Uterus (tissue), 4 donors: ENCODE results near the gene PRELP. TPM values are rescaled to one million over a fixed set of nuclear protein-coding genes. Genes with fewer than 3 reads are reported as not detected.

Experiments
- DNase-seq, 2 donors: peaks; one replicate each; pipeline ENCODE4 v3.0.0-alpha.2; 2019 to 2020
- H3K27ac ChIP-seq, 2 donors: fragments of 200-600 bp; sonication (generic); 1 replicate in 1 of 2; 2 replicates in 1 of 2; pipeline ENCODE4 v1.5.1; 2016 to 2018
- H3K27me3 ChIP-seq, 2 donors: fragments of 200-600 bp; sonication (generic); one replicate each; pipeline ENCODE4 v1.5.1; 2018 to 2019; ENCODE audit warnings: control low read depth in 1 of 2
- H3K36me3 ChIP-seq, 2 donors: fragments of 200-600 bp; sonication (generic); one replicate each; pipeline ENCODE4 v1.5.1; 2019; ENCODE audit warnings: control low read depth in 1 of 2
- H3K4me1 ChIP-seq, 2 donors: fragments of 200-600 bp; sonication (generic); one replicate each; pipeline ENCODE4 v1.5.1; 2018 to 2019; ENCODE audit warnings: control low read depth in 1 of 2
- H3K4me3 ChIP-seq, 2 donors: fragments of 200-600 bp; sonication (generic); 1 replicate in 1 of 2; 2 replicates in 1 of 2; pipeline ENCODE4 v1.5.1; 2018 to 2019; ENCODE audit warnings: mild to moderate bottlenecking in 1 of 2
- H3K9me3 ChIP-seq, 2 donors: fragments of 200-600 bp; sonication (generic); one replicate each; pipeline ENCODE4 v1.5.1; 2019; ENCODE audit warnings: control low read depth in 1 of 2
- POLR2A ChIP-seq, 2 donors: fragments of 450-650 bp; IDR thresholded peaks; one replicate each; pipeline ENCODE4 v1.6.1; 2016; ENCODE audit warnings: antibody characterized with exemption in 2 of 2, mild to moderate bottlenecking in 1 of 2, moderate library complexity in 1 of 2
- intact Hi-C: fragments of 100-400 bp; cut with DNase I; formaldehyde crosslinking; loops from one replicate; pipeline ENCODE4 v1.15.1; 2023; ENCODE audit warnings: low total_unique reads
- total RNA-seq, 4 donors: library from RNA; depleted of rRNA in 3 of 4; stranded (reverse); fragments of >200 nt in 3 of 4; gene quantifications; one replicate each; pipeline versions ENCODE4 v1.1.0 to v1.2.4, GENCODE V29; 2014 to 2023
- TF ChIP-seq, protein P1 (sequence below), 4 experiments: fragments of 200-600 bp in 2 of 4; fragments of 450-650 bp in 2 of 4; sonication (generic) in 2 of 4; IDR thresholded peaks; one replicate each; pipeline ENCODE4 v1.5.1; 2016 to 2019; ENCODE audit warnings: antibody characterized with exemption in 4 of 4, mild to moderate bottlenecking in 2 of 4, moderate library complexity in 1 of 4
- donor health status: DM: yes; HTN: yes; CAD: no.

The PRELP gene
- total RNA-seq, 4 donors from 2014 or later, result 6.2 to 117 (median 56.6) TPM

DNA sequence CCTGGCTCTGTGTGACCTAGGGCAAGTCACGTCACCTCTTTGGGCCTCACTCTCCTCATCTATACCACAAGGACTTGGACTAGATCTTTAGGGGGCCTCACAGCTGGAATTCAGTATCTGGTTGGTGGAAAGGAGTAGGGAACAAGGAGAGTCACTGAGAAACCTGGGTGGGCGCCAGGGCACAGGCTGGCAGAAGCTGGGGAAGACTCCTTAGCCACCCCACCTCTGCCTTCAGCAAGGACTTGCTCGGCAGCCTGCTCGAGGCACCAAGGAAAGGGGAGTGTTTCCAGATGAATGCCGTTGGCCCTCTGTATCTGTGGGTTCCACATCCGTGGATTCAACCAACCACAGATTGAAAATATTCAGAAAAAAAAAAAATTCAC, 17.1 kb downstream of the PRELP start:
- intact Hi-C loops, result no loop called here
- H3K4me3 ChIP-seq, result no peak overlapping the region
- H3K27me3 ChIP-seq, result no peaks in the 10 kb centered on the region
- no peaks in the 10 kb centered on the region for H3K36me3 ChIP-seq
- TF ChIP-seq, protein P1, sequence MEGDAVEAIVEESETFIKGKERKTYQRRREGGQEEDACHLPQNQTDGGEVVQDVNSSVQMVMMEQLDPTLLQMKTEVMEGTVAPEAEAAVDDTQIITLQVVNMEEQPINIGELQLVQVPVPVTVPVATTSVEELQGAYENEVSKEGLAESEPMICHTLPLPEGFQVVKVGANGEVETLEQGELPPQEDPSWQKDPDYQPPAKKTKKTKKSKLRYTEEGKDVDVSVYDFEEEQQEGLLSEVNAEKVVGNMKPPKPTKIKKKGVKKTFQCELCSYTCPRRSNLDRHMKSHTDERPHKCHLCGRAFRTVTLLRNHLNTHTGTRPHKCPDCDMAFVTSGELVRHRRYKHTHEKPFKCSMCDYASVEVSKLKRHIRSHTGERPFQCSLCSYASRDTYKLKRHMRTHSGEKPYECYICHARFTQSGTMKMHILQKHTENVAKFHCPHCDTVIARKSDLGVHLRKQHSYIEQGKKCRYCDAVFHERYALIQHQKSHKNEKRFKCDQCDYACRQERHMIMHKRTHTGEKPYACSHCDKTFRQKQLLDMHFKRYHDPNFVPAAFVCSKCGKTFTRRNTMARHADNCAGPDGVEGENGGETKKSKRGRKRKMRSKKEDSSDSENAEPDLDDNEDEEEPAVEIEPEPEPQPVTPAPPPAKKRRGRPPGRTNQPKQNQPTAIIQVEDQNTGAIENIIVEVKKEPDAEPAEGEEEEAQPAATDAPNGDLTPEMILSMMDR (IDR thresholded peaks at IDR 0.05), result no peak
- TF ChIP-seq POLR2A (IDR thresholded peaks at IDR 0.05), result no peak
- DNase-seq, result peak in 1 of 2 donors; percentile 42
- no peaks in the 10 kb centered on the region for H3K4me1 ChIP-seq
- H3K27ac ChIP-seq, result no peak overlapping the region
- no peaks in the 10 kb centered on the region for H3K9me3 ChIP-seq

DNA sequence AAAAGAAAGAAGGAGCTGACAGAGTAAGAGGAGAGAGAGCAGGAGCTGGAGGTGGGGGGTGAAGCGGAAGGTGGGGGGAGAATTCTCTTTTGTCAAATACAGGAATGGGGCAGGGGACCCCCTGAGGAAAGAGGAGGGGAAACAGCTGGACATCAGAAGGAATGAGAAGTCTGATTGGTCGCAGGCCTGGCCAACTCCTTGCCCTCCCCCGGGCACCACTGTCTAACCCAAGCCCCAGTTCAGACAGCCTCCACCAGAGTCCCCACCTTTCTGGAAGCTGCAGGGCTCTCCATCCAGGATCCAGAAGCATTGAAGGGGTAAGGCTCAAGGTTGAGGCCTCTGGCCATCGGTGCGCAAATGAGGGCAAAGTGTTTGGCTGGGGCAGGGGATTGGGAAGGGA, 18.3 kb downstream of the PRELP start, which contains the start of gene OPTC:
Gene OPTC, plus strand, starts transcription at position 253 of the 400 bp plus-strand sequence. CDS start 1,853 bp downstream, outside the sequence.
- TF ChIP-seq, protein P1 (IDR thresholded peaks at IDR 0.05), result no peak
- TF ChIP-seq POLR2A (IDR thresholded peaks at IDR 0.05), result no peak
- intact Hi-C loops, result no loop called here
- Histone ChIP-seq H3K36me3 (no peaks in the 10 kb centered on the region), H3K27me3 (no peaks in the 10 kb centered on the region), H3K4me3 (no peak within 1 kb of the TSS), H3K9me3 (no peaks in the 10 kb centered on the region), H3K4me1 (no peaks in the 10 kb centered on the region), H3K27ac (no peak within 1 kb of the TSS)
- DNase-seq, result no peak

DNA sequence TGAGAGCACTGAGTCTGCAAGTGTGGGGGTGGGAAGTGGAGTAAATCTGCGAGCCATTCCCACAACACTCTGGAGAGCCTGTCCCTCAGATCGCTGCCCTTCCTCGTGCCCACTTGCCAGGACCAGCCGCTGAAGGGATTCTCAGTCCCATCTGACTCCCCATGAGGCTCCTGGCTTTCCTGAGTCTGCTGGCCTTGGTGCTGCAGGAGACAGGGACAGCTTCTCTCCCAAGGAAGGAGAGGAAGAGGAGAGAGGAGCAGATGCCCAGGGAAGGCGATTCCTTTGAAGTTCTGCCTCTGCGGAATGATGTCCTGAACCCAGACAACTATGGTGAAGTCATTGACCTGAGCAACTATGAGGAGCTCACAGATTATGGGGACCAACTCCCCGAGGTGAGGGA, 20.2 kb downstream of the PRELP start:
- Histone ChIP-seq H3K9me3 (no peaks in the 10 kb centered on the region), H3K27ac (no peak overlapping the region), H3K4me3 (no peak overlapping the region), H3K36me3 (no peaks in the 10 kb centered on the region), H3K4me1 (no peaks in the 10 kb centered on the region), H3K27me3 (no peaks in the 10 kb centered on the region)
- no peak for DNase-seq
- intact Hi-C loops, result no loop called here
- TF ChIP-seq POLR2A (IDR thresholded peaks at IDR 0.05), result no peak
- TF ChIP-seq, protein P1 (IDR thresholded peaks at IDR 0.05), result no peak

DNA sequence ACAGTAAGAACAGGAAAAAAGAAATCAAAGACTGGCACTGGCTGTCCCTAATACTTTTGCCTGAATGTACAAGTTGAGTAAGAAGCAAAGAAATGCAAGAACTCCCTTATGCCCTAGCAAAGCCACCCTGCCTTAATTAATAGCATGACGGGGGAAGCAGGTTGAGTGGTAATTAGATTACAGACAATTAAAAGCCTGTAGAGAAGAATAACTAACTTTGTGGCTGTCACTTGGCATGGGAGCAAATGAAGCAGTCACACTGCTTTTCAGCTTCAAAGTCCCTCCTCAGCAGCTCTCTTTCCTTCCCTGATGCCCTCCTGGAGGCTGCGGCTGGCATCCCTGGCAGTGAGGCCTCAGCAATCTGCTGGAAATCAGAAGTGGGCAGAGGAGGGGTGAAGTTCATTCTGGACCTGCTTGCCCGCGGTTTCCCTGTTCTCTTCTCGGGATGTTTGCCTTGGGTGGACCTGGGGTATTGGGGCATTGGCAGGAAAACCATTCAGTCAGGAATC, 21.7 kb downstream of the PRELP start:
- Histone ChIP-seq H3K4me3 (no peak overlapping the region), H3K27ac (no peak overlapping the region), H3K9me3 (no peaks in the 10 kb centered on the region), H3K27me3 (no peaks in the 10 kb centered on the region), H3K4me1 (no peaks in the 10 kb centered on the region), H3K36me3 (no peaks in the 10 kb centered on the region)
- intact Hi-C loops, result no loop called here
- TF ChIP-seq POLR2A (IDR thresholded peaks at IDR 0.05), result no peak
- TF ChIP-seq, protein P1 (IDR thresholded peaks at IDR 0.05), result no peak
- no peak for DNase-seq

DNA sequence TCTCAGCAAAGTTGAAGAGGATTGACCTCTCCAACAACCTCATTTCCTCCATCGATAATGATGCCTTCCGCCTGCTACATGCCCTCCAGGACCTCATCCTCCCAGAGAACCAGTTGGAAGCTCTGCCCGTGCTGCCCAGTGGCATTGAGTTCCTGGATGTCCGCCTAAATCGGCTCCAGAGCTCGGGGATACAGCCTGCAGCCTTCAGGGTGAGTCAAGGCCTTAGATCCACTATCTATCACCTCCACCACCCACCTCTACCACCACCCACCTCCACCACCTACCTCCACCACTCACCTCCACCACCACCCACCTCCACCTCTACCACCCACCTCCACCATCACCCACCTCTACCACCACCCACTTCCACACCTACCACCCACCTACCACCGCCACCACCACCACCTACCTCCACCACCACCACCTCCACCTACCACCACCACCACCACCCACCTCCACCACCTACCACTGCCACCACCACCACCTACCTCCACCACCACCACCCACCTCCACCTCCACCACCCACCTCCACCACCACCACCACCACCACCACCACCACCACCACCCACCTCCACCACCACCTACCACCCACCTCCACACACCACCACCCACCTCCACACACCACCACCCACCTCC, 24.2 kb downstream of the PRELP start:
- TF ChIP-seq, protein P1 (IDR thresholded peaks at IDR 0.05), result no peak
- Histone ChIP-seq H3K9me3 (no peaks in the 10 kb centered on the region), H3K27ac (no peak overlapping the region), H3K4me3 (no peak overlapping the region), H3K36me3 (no peaks in the 10 kb centered on the region), H3K4me1 (peaks cover 0 to under 1% of the 10 kb centered on the region in 2 donors), H3K27me3 (no peaks in the 10 kb centered on the region)
- DNase-seq, result no peak
- intact Hi-C loops, result no loop called here
